Measurements from ENCODE around the gene DNAJC30. TPM values are rescaled to one million over a fixed set of nuclear protein-coding genes. Genes with fewer than 3 reads are reported as not detected.

Gene DNAJC30
- total RNA-seq, 2 donors from 2014 or later = 6.3 to 12.9 TPM

DNA sequence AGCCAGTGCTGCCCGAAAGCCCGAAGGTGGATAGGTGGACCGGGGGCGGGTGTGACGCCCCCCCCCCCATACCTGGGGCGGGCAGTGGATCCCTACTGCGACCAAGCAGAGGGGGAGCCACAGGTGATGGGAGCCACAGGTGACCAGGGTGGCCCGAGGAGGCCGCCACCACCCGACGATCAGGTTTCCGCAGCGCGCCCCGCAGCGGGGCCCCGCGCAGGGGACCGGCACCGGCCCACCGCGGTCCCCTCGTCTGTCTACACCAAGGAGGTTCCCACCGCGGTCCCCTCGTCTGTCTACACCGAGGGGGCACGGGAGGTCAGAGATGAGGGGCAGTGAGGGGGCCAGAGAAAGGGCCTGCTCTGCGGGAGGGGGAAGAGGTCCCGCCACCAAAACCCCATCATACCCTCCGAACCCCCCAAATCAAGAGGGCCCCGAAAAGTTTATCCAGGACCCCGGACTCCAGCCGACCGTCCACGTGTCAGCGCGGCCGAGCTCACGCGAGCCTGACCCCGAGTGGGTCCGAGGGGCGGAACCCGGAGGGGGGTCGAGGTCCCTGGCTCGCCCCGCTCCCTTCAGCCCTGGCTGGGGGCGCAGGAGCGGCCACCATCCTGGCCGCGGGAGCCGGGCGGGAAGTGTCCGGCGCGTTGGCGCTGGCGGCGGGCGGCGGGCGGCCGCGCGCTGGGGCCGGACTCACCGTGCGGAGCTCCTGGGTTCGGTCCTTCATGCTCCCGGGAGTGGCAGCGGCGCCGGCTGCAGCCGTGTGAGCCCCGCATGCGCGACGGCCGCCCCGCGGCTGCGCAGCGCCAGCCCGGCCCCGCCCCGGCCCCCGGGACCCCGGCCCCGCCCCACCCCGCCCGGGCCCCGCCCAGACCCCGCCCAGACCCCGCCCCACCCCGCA lies 35.9 kb upstream of the DNAJC30 start, which contains the start of gene STX1A:
Gene STX1A, minus strand, starts transcription at position 765 of the 901 bp plus-strand sequence. Its CDS starts 38 bp downstream, at position 727.
- TF ChIP-seq, protein P1, sequence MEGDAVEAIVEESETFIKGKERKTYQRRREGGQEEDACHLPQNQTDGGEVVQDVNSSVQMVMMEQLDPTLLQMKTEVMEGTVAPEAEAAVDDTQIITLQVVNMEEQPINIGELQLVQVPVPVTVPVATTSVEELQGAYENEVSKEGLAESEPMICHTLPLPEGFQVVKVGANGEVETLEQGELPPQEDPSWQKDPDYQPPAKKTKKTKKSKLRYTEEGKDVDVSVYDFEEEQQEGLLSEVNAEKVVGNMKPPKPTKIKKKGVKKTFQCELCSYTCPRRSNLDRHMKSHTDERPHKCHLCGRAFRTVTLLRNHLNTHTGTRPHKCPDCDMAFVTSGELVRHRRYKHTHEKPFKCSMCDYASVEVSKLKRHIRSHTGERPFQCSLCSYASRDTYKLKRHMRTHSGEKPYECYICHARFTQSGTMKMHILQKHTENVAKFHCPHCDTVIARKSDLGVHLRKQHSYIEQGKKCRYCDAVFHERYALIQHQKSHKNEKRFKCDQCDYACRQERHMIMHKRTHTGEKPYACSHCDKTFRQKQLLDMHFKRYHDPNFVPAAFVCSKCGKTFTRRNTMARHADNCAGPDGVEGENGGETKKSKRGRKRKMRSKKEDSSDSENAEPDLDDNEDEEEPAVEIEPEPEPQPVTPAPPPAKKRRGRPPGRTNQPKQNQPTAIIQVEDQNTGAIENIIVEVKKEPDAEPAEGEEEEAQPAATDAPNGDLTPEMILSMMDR (IDR thresholded peaks at IDR 0.05) = no peak
- Histone ChIP-seq H3K27me3 (no peaks in the 10 kb centered on the region), H3K4me1 (peaks cover 0 to 32% of the 10 kb centered on the region in 2 donors), H3K9me3 (no peaks in the 10 kb centered on the region), H3K27ac (peak within 1 kb of the TSS in 1 of 2 donors; percentile 57), H3K36me3 (no peaks in the 10 kb centered on the region), H3K4me3 (peak within 1 kb of the TSS; percentile 85 to 86)
- DNase-seq (ENCODE audit: low spot score) = no peak

DNA sequence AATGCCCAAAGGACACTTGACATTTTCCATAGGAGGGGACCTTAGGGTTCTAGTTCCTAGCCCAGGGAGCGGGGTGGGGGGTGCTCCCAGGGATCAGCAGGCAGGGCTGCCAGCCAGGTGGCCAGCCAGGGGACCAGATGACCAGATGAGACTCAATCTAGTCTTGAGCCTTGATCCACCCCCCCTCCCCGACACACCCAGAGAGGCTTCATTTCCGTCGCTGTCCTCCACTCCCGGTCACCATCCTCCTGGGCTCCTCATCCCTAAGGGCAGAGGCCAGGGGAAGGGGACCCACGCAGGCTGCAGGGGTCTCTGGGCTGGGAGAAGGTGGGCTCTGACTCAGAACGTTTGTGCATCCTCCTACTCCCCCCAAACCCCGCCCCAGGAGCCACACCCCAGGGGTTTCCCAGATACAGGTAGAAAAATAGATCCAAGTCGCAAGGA lies 35.2 kb upstream of the DNAJC30 start:
- TF ChIP-seq, protein P1 (IDR thresholded peaks at IDR 0.05) = no peak
- Histone ChIP-seq H3K4me1 (peaks cover 0 to 32% of the 10 kb centered on the region in 2 donors), H3K9me3 (no peaks in the 10 kb centered on the region), H3K27me3 (no peaks in the 10 kb centered on the region), H3K36me3 (no peaks in the 10 kb centered on the region), H3K4me3 (peak overlapping the region; percentile 85 to 86), H3K27ac (no peak overlapping the region)
- DNase-seq (ENCODE audit: low spot score) = no peak

DNA sequence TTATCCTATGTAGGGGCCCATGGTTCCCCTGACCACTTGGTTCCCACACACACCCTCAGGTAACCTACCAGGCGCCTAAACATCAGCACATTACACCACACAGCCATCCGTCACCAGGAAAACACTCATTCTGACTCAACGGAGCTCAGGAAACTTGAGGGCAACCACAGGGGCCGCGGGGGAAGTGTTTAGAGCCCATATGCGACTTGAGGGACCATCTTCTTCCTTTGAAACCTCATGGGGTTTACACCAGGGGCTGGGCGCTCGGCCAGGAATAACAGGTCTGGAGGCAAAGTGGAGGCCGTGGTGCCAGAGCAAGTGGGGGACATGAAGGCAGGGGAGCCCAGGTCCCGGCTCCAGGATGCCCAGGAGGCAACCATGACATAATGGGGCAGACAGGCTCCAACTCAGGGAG lies 34.7 kb upstream of the DNAJC30 start:
- no peak for DNase-seq (ENCODE audit: low spot score)
- TF ChIP-seq, protein P1 (IDR thresholded peaks at IDR 0.05) = no peak
- H3K4me3 ChIP-seq = peak overlapping the region in 1 of 2 donors; percentile 86
- H3K27ac ChIP-seq = no peak overlapping the region
- H3K36me3 ChIP-seq = no peaks in the 10 kb centered on the region
- peaks cover 0 to 32% of the 10 kb centered on the region in 2 donors for H3K4me1 ChIP-seq
- no peaks in the 10 kb centered on the region for H3K27me3 ChIP-seq
- no peaks in the 10 kb centered on the region for H3K9me3 ChIP-seq

DNA sequence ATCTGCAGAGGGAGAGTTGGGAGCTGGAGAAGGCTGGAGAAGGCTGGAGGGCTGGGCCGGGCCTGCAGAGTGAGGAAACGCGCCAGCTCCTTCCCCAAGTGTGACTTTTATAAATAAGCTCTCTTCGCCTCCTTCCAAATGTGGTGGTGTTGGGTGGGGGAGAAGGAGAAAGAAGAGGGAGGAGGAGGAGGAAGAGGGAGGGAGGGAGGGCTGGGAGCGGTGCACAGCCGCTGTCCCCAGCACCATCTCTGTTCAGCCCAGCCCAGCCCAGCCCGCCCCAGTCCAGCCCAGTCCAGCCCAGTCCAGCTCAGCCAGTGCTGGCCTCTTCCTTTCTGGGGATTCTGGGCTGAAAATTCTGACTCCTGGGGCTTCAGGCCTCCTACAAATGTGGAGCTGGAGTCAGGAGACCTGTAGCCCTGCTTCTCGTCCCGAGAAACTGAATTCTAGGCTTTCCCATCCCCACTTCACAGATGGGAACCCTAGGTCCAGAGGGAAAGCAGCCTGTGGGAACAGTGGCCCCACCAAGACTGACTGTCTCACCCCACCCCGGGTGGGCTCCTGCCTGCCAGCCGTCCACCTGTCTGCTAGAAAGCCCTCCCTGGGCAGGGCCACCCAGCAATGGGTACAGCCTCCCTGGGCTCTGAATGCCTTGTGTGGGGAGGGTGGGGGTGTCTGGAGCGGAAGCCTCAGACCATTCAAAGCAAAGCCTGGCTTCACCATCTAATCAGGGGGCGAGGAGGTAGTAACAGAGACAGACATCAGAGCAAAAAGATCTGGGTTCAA lies 34.0 kb upstream of the DNAJC30 start:
- H3K9me3 ChIP-seq = no peaks in the 10 kb centered on the region
- H3K27me3 ChIP-seq = no peaks in the 10 kb centered on the region
- H3K36me3 ChIP-seq = no peaks in the 10 kb centered on the region
- no peak overlapping the region for H3K27ac ChIP-seq
- peaks cover 0 to 32% of the 10 kb centered on the region in 2 donors for H3K4me1 ChIP-seq
- TF ChIP-seq, protein P1 (IDR thresholded peaks at IDR 0.05) = no peak
- no peak for DNase-seq (ENCODE audit: low spot score)
- no peak overlapping the region for H3K4me3 ChIP-seq

DNA sequence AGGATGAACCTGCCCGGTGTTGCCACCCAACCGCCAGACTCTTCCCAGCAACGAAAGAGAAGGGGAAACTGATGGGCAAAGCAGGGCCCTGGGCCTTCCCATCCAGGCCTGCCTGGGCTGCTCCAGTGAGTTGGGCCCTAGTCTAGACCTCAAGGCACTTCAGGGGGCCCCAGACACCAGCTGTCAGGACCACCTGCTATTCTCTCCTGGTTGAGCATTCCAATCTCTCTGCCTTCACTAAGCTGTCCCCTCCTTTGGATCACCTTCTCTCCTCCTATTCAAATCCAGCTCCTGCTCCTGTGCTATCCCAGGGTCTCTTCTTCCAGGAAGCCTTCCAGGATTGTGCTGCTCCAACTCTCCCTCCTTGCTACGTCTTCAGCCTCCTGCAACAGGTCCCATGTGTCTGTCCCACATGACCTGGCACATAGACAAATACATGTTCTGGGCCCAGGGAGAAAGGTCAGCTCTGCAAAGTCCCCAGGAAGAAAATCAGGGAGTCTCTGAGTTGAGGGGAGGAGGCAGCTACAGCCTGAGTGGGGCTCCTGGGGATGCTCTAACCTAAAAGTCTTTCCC lies 33.2 kb upstream of the DNAJC30 start:
- H3K4me1 ChIP-seq = peaks cover 0 to 32% of the 10 kb centered on the region in 2 donors
- DNase-seq (ENCODE audit: low spot score) = no peak
- H3K27me3 ChIP-seq = no peaks in the 10 kb centered on the region
- H3K36me3 ChIP-seq = no peaks in the 10 kb centered on the region
- H3K4me3 ChIP-seq = no peak overlapping the region
- no peak overlapping the region for H3K27ac ChIP-seq
- H3K9me3 ChIP-seq = no peaks in the 10 kb centered on the region
- TF ChIP-seq, protein P1 (IDR thresholded peaks at IDR 0.05) = no peak

All from right atrium auricular region (tissue), 2 donors.